ENCODE data around the gene EPB41L2.

DNA sequence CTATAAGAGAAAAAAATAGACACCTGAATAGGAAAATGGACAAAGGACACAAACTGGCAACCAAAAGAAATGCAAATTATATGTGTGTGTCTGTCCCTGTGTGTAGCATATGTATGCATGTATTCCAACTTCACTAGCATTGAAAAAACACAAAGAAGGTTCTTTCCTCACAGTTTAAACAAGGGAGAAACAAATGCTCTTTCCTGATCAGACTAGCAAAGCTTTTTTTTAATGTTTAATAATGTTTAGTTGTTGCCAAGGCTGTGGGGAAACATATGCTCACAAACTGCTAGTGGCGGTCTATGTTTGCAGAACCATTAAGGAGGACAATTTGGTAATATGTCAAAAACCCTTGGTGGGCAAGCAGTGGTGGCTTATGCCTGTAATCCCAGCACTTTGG is 213.5 kb downstream of the EPB41L2 start:
- TF ChIP-seq, protein P1, sequence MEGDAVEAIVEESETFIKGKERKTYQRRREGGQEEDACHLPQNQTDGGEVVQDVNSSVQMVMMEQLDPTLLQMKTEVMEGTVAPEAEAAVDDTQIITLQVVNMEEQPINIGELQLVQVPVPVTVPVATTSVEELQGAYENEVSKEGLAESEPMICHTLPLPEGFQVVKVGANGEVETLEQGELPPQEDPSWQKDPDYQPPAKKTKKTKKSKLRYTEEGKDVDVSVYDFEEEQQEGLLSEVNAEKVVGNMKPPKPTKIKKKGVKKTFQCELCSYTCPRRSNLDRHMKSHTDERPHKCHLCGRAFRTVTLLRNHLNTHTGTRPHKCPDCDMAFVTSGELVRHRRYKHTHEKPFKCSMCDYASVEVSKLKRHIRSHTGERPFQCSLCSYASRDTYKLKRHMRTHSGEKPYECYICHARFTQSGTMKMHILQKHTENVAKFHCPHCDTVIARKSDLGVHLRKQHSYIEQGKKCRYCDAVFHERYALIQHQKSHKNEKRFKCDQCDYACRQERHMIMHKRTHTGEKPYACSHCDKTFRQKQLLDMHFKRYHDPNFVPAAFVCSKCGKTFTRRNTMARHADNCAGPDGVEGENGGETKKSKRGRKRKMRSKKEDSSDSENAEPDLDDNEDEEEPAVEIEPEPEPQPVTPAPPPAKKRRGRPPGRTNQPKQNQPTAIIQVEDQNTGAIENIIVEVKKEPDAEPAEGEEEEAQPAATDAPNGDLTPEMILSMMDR (IDR thresholded peaks at IDR 0.05; ENCODE audit: poor library complexity): no peak
- no peak for TF ChIP-seq EZH2 (IDR thresholded peaks at IDR 0.05; ENCODE audit: borderline replicate concordance)
